Mesenchymal stem cell (in vitro differentiated cells and primary cell): Measurements from ENCODE around the gene IQCH.
A peak's percentile ranks its signal among the peaks of the same experiment; 100 is the strongest.

Source experiments
- DNase-seq: peaks from one replicate; pipeline ENCODE4 v3.0.0-alpha.2; 2013
- H2AFZ ChIP-seq: one replicate; pipeline ENCODE4 v1.6.1; 2013; ENCODE audit warnings: low read depth, mild to moderate bottlenecking, control low read depth, inconsistent platforms, low read length, moderate library complexity
- H2AK5ac ChIP-seq: 2 replicates; pipeline ENCODE4 v1.6.1; 2013; ENCODE audit warnings: low read length, moderate library complexity, mild to moderate bottlenecking, inconsistent platforms; ENCODE audit not compliant: severe bottlenecking
- H2BK120ac ChIP-seq: one replicate; pipeline ENCODE4 v1.6.1; 2013; ENCODE audit warnings: low read depth, mild to moderate bottlenecking, inconsistent platforms, low read length, moderate library complexity
- H2BK12ac ChIP-seq, 2 experiments: one replicate each; pipeline ENCODE4 v1.6.1; 2013; ENCODE audit warnings: inconsistent platforms in 2 of 2, low read length in 2 of 2, mild to moderate bottlenecking in 2 of 2, moderate library complexity in 2 of 2, control low read depth in 1 of 2
- H2BK15ac ChIP-seq: one replicate; pipeline ENCODE4 v1.6.1; 2013; ENCODE audit warnings: mild to moderate bottlenecking, low read depth, inconsistent platforms; ENCODE audit not compliant: poor library complexity, severe bottlenecking
- H2BK5ac ChIP-seq: 2 replicates; pipeline ENCODE4 v1.6.1; 2013; ENCODE audit warnings: low read depth, mild to moderate bottlenecking, low read length, control low read depth, inconsistent platforms; ENCODE audit not compliant: poor library complexity, severe bottlenecking
- H3K14ac ChIP-seq, 2 experiments: one replicate each; pipeline ENCODE4 v1.6.1; 2013; ENCODE audit warnings: inconsistent platforms in 2 of 2, low read length in 2 of 2, control low read depth in 1 of 2, mild to moderate bottlenecking in 1 of 2, moderate library complexity in 1 of 2
- H3K18ac ChIP-seq, 2 experiments: one replicate each; pipeline ENCODE4 v1.6.1; 2013; ENCODE audit warnings: inconsistent platforms in 2 of 2, low read length in 2 of 2, control low read depth in 1 of 2, low read depth in 1 of 2, mild to moderate bottlenecking in 1 of 2
- H3K23ac ChIP-seq, 2 experiments: one replicate each; pipeline ENCODE4 v1.6.1; 2013; ENCODE audit warnings: inconsistent platforms in 2 of 2, low read length in 2 of 2, mild to moderate bottlenecking in 2 of 2, moderate library complexity in 2 of 2, control low read depth in 1 of 2
- H3K27ac ChIP-seq: 2 replicates; pipeline ENCODE4 v1.5.1; 2013; ENCODE audit warnings: mild to moderate bottlenecking, moderate library complexity, low read length, control low read depth, inconsistent platforms; ENCODE audit not compliant: poor library complexity, severe bottlenecking
- H3K27me3 ChIP-seq, 2 experiments: 2 replicates each; pipeline versions ENCODE4 v1.6.1 to v1.7.0; 2013; ENCODE audit warnings: low read length in 2 of 2, mild to moderate bottlenecking in 2 of 2, moderate library complexity in 2 of 2, control low read depth in 1 of 2, inconsistent platforms in 1 of 2; ENCODE audit not compliant: control insufficient read depth in 1 of 2, insufficient read depth in 1 of 2
- H3K36me3 ChIP-seq, 2 experiments: 2 replicates each; pipeline versions ENCODE4 v1.6.1 to v1.7.0; 2013; ENCODE audit warnings: low read length in 2 of 2, control low read depth in 1 of 2, inconsistent platforms in 1 of 2, low read depth in 1 of 2, mild to moderate bottlenecking in 1 of 2; ENCODE audit not compliant: insufficient read depth in 2 of 2, control insufficient read depth in 1 of 2
- H3K4ac ChIP-seq, 2 experiments: one replicate each; pipeline ENCODE4 v1.6.1; 2013; ENCODE audit warnings: inconsistent platforms in 2 of 2, low read length in 2 of 2, mild to moderate bottlenecking in 2 of 2, moderate library complexity in 2 of 2, control low read depth in 1 of 2, low read depth in 1 of 2
- H3K4me1 ChIP-seq: 2 replicates; pipeline ENCODE4 v1.6.1; 2013; ENCODE audit warnings: low read depth, low read length, control low read depth; ENCODE audit not compliant: control insufficient read depth, insufficient read depth
- H3K4me2 ChIP-seq: 2 replicates; pipeline ENCODE4 v1.6.1; 2013; ENCODE audit warnings: low read length, mild to moderate bottlenecking, inconsistent platforms; ENCODE audit not compliant: poor library complexity, severe bottlenecking
- H3K4me3 ChIP-seq, 2 experiments: 2 replicates each; pipeline versions ENCODE4 v1.5.1 to v1.7.0; 2013; ENCODE audit warnings: low read length in 2 of 2, mild to moderate bottlenecking in 2 of 2, control low read depth in 1 of 2, low read depth in 1 of 2; ENCODE audit not compliant: insufficient read depth in 1 of 2
- H3K79me1 ChIP-seq: replicated peaks from 2 replicates; pipeline ENCODE4 v1.6.1; 2013; ENCODE audit warnings: mild to moderate bottlenecking, control low read depth, low read length, inconsistent platforms; ENCODE audit not compliant: poor library complexity, severe bottlenecking
- H3K9ac ChIP-seq: 2 replicates; pipeline ENCODE4 v1.7.0; 2013; ENCODE audit warnings: mild to moderate bottlenecking, low read length, moderate library complexity
- H3K9me3 ChIP-seq: 2 replicates; pipeline ENCODE4 v1.7.0; 2013; ENCODE audit warnings: mild to moderate bottlenecking, low read length; ENCODE audit not compliant: control insufficient read depth
- H4K8ac ChIP-seq: one replicate; pipeline ENCODE4 v1.6.1; 2013; ENCODE audit warnings: inconsistent platforms, mild to moderate bottlenecking, low read length, moderate library complexity
- H4K91ac ChIP-seq: one replicate; pipeline ENCODE4 v1.6.1; 2013; ENCODE audit warnings: mild to moderate bottlenecking, low read length, inconsistent platforms
- WGBS: methylation state at CpG from one replicate; pipeline ENCODE4 v1.1.7; 2013; ENCODE audit warnings: mixed read lengths; 5-methylcytosine and 5-hydroxymethylcytosine counted together

The IQCH gene

DNA sequence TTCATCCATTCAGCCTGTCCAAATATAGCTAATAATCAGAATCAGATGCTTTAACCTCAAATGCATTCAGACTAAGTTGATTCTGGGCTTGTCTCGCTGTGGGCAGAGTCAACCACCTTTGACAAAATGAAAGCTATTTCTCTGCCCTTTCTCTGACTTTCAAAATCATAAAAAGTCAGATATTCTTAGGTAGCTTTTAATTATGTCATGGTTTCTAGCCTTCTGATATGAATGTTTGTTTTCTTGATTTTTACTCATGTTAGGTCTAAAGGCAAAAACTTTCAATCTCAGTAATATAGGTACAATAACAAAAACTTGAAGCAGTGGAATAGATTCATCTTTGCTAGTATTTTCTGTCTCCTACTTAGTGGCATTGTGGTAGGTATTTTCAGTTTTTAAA, 241.0 kb downstream of the IQCH start:
- WGBS, result no CpG with 5 or more reads among the region's 1 CpG
- Histone ChIP-seq H3K18ac (no peak overlapping the region), H2AFZ (no peak overlapping the region), H2BK12ac (no peak overlapping the region), H3K14ac (no peak overlapping the region), H3K4me3 (no peak overlapping the region), H3K9ac (no peak overlapping the region), H3K27me3 (no peaks in the 10 kb centered on the region), H2BK120ac (no peak overlapping the region), H2AK5ac (no peak overlapping the region), H3K79me1 (no peaks in the 10 kb centered on the region), H3K4ac (no peak overlapping the region), H3K4me1 (no peaks in the 10 kb centered on the region), H2BK5ac (no peak overlapping the region), H4K8ac (no peak overlapping the region), H3K4me2 (no peak overlapping the region), H3K9me3 (no peaks in the 10 kb centered on the region), H3K23ac (no peak overlapping the region), H2BK15ac (no peak overlapping the region), H3K36me3 (no peaks in the 10 kb centered on the region), H3K27ac (no peak overlapping the region), H4K91ac (no peak overlapping the region)
- no peak for DNase-seq

DNA sequence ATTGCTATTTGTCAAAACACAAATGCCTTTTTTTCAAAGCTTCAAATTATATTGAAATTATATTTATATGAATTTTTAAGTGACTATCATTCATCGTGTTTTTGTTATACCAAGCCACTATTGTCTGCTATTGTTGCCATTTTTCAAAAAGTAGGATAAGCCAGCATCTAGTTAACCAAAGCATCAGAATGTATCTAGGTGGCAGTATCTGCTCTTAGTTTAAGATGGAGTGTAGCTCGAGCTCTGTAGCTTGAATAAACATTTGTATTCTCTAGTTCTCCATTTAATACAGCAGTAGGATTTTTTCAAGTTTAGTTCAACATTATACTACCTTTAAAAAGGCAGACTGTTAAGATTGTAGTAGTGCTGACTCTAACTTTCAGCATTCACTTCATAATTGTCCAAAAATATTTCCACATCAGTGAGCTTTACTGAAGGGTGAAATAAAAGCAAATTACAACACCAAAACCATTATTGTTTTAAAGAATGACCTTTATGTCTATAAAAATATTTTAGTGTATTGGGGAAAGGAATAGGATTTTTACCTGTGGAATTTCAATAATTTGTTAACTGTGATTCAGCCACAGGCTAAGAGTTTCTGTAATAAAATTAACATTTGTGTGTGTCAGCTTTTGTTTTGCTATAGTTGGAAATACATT, 246.7 kb downstream of the IQCH start:
- H3K4me2 ChIP-seq, result no peak overlapping the region
- WGBS, result 75% methylated on average over 1 of the region's 2 CpGs
- H3K36me3 ChIP-seq, result no peaks in the 10 kb centered on the region
- H4K91ac ChIP-seq, result no peak overlapping the region
- no peak overlapping the region for H2BK120ac ChIP-seq
- no peak overlapping the region for H3K23ac ChIP-seq
- H2BK15ac ChIP-seq, result no peak overlapping the region
- no peak overlapping the region for H2AFZ ChIP-seq
- H3K4ac ChIP-seq, result no peak overlapping the region
- H3K79me1 ChIP-seq, result no peaks in the 10 kb centered on the region
- no peaks in the 10 kb centered on the region for H3K27me3 ChIP-seq
- peak overlapping the region; percentile 30 for H3K27ac ChIP-seq
- H3K4me1 ChIP-seq, result peaks cover 3% of the 10 kb centered on the region
- H3K9me3 ChIP-seq, result no peaks in the 10 kb centered on the region
- no peak overlapping the region for H3K14ac ChIP-seq
- H2BK12ac ChIP-seq, result no peak overlapping the region
- H3K18ac ChIP-seq, result no peak overlapping the region
- H2BK5ac ChIP-seq, result no peak overlapping the region
- no peak overlapping the region for H4K8ac ChIP-seq
- DNase-seq, result peak; percentile 26
- H2AK5ac ChIP-seq, result no peak overlapping the region
- H3K4me3 ChIP-seq, result no peak overlapping the region
- peak overlapping the region; percentile 52 for H3K9ac ChIP-seq

DNA sequence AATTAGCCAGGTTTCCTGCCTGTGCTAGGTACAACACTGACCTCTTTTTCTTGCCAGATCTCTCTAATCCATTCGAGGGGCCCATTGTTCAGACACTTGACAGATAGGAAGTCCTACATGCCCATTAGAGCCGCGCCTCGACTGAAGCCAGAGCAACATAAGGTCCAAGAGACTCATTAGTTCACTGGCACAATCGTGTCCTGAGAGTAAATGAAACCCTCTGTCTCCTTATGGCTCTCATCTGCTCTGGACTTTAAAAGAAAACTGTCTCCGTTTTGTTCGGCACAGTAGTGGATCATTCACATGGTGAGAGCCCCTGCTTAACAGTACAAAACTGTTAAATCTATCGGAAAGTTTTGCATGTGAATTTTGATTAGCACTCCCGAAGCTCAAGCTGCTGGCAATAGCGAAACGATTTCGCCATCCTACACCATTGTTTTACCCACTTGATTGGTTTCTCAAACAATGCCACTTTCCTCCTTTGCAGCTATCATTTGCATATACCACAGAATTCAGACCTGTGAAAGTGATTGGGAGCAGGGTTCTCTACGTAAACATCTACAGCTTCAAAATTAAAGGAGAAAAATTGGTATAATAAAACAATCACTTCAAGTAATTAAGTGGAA, 247.4 kb downstream of the IQCH start:
- H2BK12ac ChIP-seq, result no peak overlapping the region
- peaks cover 3% of the 10 kb centered on the region for H3K4me1 ChIP-seq
- H2AFZ ChIP-seq, result no peak overlapping the region
- no peak overlapping the region for H3K4ac ChIP-seq
- peak overlapping the region; percentile 18 for H3K4me2 ChIP-seq
- H3K4me3 ChIP-seq, result no peak overlapping the region
- DNase-seq, result no peak
- H3K79me1 ChIP-seq, result no peaks in the 10 kb centered on the region
- no peak overlapping the region for H2BK15ac ChIP-seq
- no peak overlapping the region for H3K18ac ChIP-seq
- no peak overlapping the region for H2BK5ac ChIP-seq
- no peak overlapping the region for H2BK120ac ChIP-seq
- no peaks in the 10 kb centered on the region for H3K9me3 ChIP-seq
- H2AK5ac ChIP-seq, result peak overlapping the region; percentile 55
- H3K14ac ChIP-seq, result no peak overlapping the region
- WGBS, result 78% methylated on average over 12 of the region's 13 CpGs
- no peaks in the 10 kb centered on the region for H3K36me3 ChIP-seq
- no peak overlapping the region for H4K91ac ChIP-seq
- no peak overlapping the region for H3K23ac ChIP-seq
- H4K8ac ChIP-seq, result no peak overlapping the region
- peak overlapping the region; percentile 52 for H3K9ac ChIP-seq
- H3K27me3 ChIP-seq, result no peaks in the 10 kb centered on the region
- peak overlapping the region; percentile 30 for H3K27ac ChIP-seq

DNA sequence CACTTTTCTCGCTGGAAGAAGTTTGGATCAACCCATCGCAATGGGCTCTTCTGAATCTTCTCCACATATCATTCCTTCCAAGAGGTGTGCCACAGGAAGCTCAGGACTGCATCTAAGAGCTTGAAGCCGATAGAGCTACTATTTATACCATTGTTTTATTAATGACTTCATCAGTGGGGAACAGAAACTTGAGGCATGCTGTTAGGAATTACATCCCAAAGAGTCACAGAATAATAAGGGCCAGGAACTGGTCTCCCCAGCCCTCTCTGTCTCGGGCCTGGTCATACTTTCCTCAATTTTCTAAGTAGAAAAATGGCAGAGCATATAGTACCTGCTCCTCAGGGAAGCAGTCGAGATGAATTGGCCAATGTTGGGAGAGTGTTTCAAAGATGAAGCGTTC, 249.5 kb downstream of the IQCH start:
- no peaks in the 10 kb centered on the region for H3K27me3 ChIP-seq
- no peak overlapping the region for H2BK120ac ChIP-seq
- H2AK5ac ChIP-seq, result no peak overlapping the region
- H3K4ac ChIP-seq, result no peak overlapping the region
- H3K9ac ChIP-seq, result peak overlapping the region; percentile 63
- no peak for DNase-seq
- H3K9me3 ChIP-seq, result no peaks in the 10 kb centered on the region
- no peak overlapping the region for H3K27ac ChIP-seq
- H3K18ac ChIP-seq, result no peak overlapping the region
- no peak overlapping the region for H4K91ac ChIP-seq
- peaks cover 5% of the 10 kb centered on the region for H3K4me1 ChIP-seq
- H2AFZ ChIP-seq, result no peak overlapping the region
- H3K4me3 ChIP-seq, result no peak overlapping the region
- 98% methylated on average over 5 of the region's 6 CpGs for WGBS
- H2BK15ac ChIP-seq, result no peak overlapping the region
- no peak overlapping the region for H2BK12ac ChIP-seq
- H2BK5ac ChIP-seq, result no peak overlapping the region
- no peaks in the 10 kb centered on the region for H3K79me1 ChIP-seq
- H3K4me2 ChIP-seq, result no peak overlapping the region
- H4K8ac ChIP-seq, result no peak overlapping the region
- H3K14ac ChIP-seq, result no peak overlapping the region
- no peak overlapping the region for H3K23ac ChIP-seq
- no peaks in the 10 kb centered on the region for H3K36me3 ChIP-seq
